H1 (cell line): Measurements from ENCODE around the gene NOB1. TPM values are rescaled to one million over a fixed set of nuclear protein-coding genes. Genes with fewer than 3 reads are reported as not detected.

Experiments
- CTCF ChIA-PET: fragments of 300-600 bp; sonication (Branson Sonifier 250); formaldehyde crosslinking; loops from one replicate; lab custom pipeline; 2021; ENCODE audit not compliant: partially characterized antibody; lab: Charles Lee
- POLR2A ChIA-PET: fragments of 300-600 bp; sonication (Branson Sonifier 250); formaldehyde crosslinking; loops from one replicate; lab custom pipeline; 2021; ENCODE audit warnings: inconsistent platforms; ENCODE audit not compliant: partially characterized antibody; lab: Charles Lee
- DNase-seq, 2 experiments: peaks; one replicate each; pipeline versions ENCODE4 v3.0.0 to v3.0.0-alpha.2; 2010 to 2022; ENCODE audit warnings: low spot score in 2 of 2, low read depth in 1 of 2, mixed read lengths in 1 of 2
- FAIRE-seq: peaks from 2 replicates; lab custom pipeline; 2011; peaks lifted over from hg19 to GRCh38; lab: Jason Lieb, UNC
- H2AFZ ChIP-seq: 2 replicates; pipeline ENCODE4 v1.8.1; 2012; ENCODE audit warnings: low read length, inconsistent platforms
- H2AK5ac ChIP-seq: 2 replicates; pipeline ENCODE4 v1.6.1; 2013; ENCODE audit warnings: low read depth, low read length
- H2BK120ac ChIP-seq: replicated peaks from 2 replicates; pipeline ENCODE3; 2013; ENCODE audit warnings: low read depth, low read length, inconsistent platforms
- H2BK12ac ChIP-seq: 2 replicates; pipeline ENCODE4 v1.6.1; 2013; ENCODE audit warnings: low read depth, low read length
- H2BK15ac ChIP-seq: 2 replicates; pipeline ENCODE4 v1.6.1; 2013; ENCODE audit warnings: low read length
- H2BK20ac ChIP-seq: 2 replicates; pipeline ENCODE4 v1.6.1; 2013; ENCODE audit warnings: low read length
- H2BK5ac ChIP-seq: 2 replicates; pipeline ENCODE4 v1.6.1; 2013; ENCODE audit warnings: low read depth, low read length
- H3K14ac ChIP-seq: 2 replicates; pipeline ENCODE4 v1.6.1; 2013; ENCODE audit warnings: inconsistent platforms; ENCODE audit not compliant: insufficient read length
- H3K18ac ChIP-seq: 2 replicates; pipeline ENCODE4 v1.6.1; 2013; ENCODE audit warnings: low read length; ENCODE audit errors: extremely low read depth
- H3K23ac ChIP-seq: 2 replicates; pipeline ENCODE4 v1.6.1; 2013; ENCODE audit warnings: inconsistent platforms; ENCODE audit not compliant: insufficient read length
- H3K23me2 ChIP-seq: 2 replicates; pipeline ENCODE4 v1.6.1; 2013; ENCODE audit warnings: low read depth, low read length
- H3K27ac ChIP-seq: 2 replicates; pipeline ENCODE4 v1.6.1; 2011; ENCODE audit warnings: low read depth, low read length, inconsistent platforms
- H3K27me3 ChIP-seq, 4 experiments: replicated peaks in 1 of 4; 1 replicate in 1 of 4; 2 replicates in 3 of 4; pipeline versions ENCODE4 v1.6.1 to v1.8.1; 2011 to 2013; ENCODE audit warnings: low read length in 3 of 4, mild to moderate bottlenecking in 3 of 4, inconsistent platforms in 2 of 4, mixed read lengths in 2 of 4, moderate library complexity in 1 of 4; ENCODE audit not compliant: control insufficient read depth in 3 of 4, insufficient read depth in 3 of 4; ENCODE audit errors: extremely low read depth in 1 of 4
- H3K36me3 ChIP-seq, 4 experiments: 2 replicates each; pipeline versions ENCODE4 v1.6.1 to v1.8.1; 2011 to 2013; ENCODE audit warnings: mild to moderate bottlenecking in 4 of 4, low read length in 3 of 4, moderate library complexity in 2 of 4, control low read depth in 1 of 4, inconsistent platforms in 1 of 4; ENCODE audit not compliant: insufficient read depth in 4 of 4, control insufficient read depth in 2 of 4
- H3K4ac ChIP-seq: replicated peaks from 2 replicates; pipeline ENCODE3; 2013; ENCODE audit warnings: low read length, low read depth, mixed read lengths, inconsistent platforms; ENCODE audit not compliant: insufficient read length
- H3K4me1 ChIP-seq, 4 experiments: replicated peaks in 1 of 4; 1 replicate in 1 of 4; 2 replicates in 3 of 4; pipeline versions ENCODE4 v1.6.1 to v1.8.1; 2011 to 2013; ENCODE audit warnings: low read length in 3 of 4, inconsistent platforms in 2 of 4, mixed read lengths in 1 of 4; ENCODE audit not compliant: insufficient read depth in 4 of 4, control insufficient read depth in 3 of 4
- H3K4me2 ChIP-seq, 2 experiments: 2 replicates each; pipeline versions ENCODE4 v1.6.1 to v1.8.1; 2011 to 2013; ENCODE audit warnings: low read depth in 2 of 2, low read length in 2 of 2, control low read depth in 1 of 2, inconsistent platforms in 1 of 2, mild to moderate bottlenecking in 1 of 2; ENCODE audit not compliant: insufficient read depth in 1 of 2
- H3K4me3 ChIP-seq, 4 experiments: fragments of 200-600, 300-600 bp in 1 of 4; sonication (generic), shearing (Covaris generic), sonication (Bioruptor Twin) in 1 of 4; 2 replicates each; pipeline versions ENCODE4 v1.5.1 to v1.8.1; 2011 to 2016; ENCODE audit warnings: low read length in 4 of 4, low read depth in 3 of 4, control low read depth in 2 of 4, inconsistent platforms in 2 of 4, mild to moderate bottlenecking in 2 of 4, mixed read lengths in 1 of 4, moderate library complexity in 1 of 4; ENCODE audit not compliant: insufficient read depth in 2 of 4; ENCODE audit errors: extremely low read depth in 1 of 4
- H3K56ac ChIP-seq: replicated peaks from 2 replicates; pipeline ENCODE3; 2013; ENCODE audit warnings: low read depth, mild to moderate bottlenecking, mixed read lengths, low read length, inconsistent platforms; ENCODE audit not compliant: insufficient read length
- H3K79me1 ChIP-seq: 2 replicates; pipeline ENCODE4 v1.6.1; 2013; ENCODE audit warnings: low read depth, low read length, control low read depth
- H3K79me2 ChIP-seq, 2 experiments: 2 replicates each; pipeline versions ENCODE4 v1.6.1 to v1.8.1; 2012 to 2013; ENCODE audit warnings: low read length in 2 of 2, mild to moderate bottlenecking in 2 of 2, inconsistent platforms in 1 of 2; ENCODE audit not compliant: insufficient read depth in 2 of 2, control insufficient read depth in 1 of 2
- H3K9ac ChIP-seq, 4 experiments: replicated peaks in 1 of 4; 1 replicate in 1 of 4; 2 replicates in 3 of 4; pipeline versions ENCODE4 v1.6.1 to v1.8.1; 2011 to 2013; ENCODE audit warnings: low read depth in 3 of 4, low read length in 3 of 4, control low read depth in 2 of 4, mild to moderate bottlenecking in 2 of 4, moderate library complexity in 2 of 4, inconsistent platforms in 1 of 4; ENCODE audit errors: extremely low read depth in 1 of 4
- H3K9me3 ChIP-seq, 2 experiments: 2 replicates each; pipeline versions ENCODE4 v1.6.1 to v1.8.1; 2012 to 2013; ENCODE audit warnings: mild to moderate bottlenecking in 2 of 2, moderate library complexity in 2 of 2, control low read depth in 1 of 2, inconsistent platforms in 1 of 2, low read depth in 1 of 2, low read length in 1 of 2, mixed read lengths in 1 of 2; ENCODE audit not compliant: insufficient read depth in 2 of 2
- H4K20me1 ChIP-seq, 2 experiments: replicated peaks in 1 of 2; 2 replicates each; pipeline versions ENCODE3 to v1.8.1; 2011 to 2013; ENCODE audit warnings: inconsistent platforms in 2 of 2, low read length in 2 of 2, mild to moderate bottlenecking in 1 of 2; ENCODE audit not compliant: insufficient read depth in 2 of 2, control insufficient read depth in 1 of 2
- H4K5ac ChIP-seq: 2 replicates; pipeline ENCODE4 v1.6.1; 2013; ENCODE audit warnings: low read length, low read depth, mixed read lengths, inconsistent platforms; ENCODE audit not compliant: insufficient read length
- H4K8ac ChIP-seq: 2 replicates; pipeline ENCODE4 v1.8.0; 2013; ENCODE audit warnings: mild to moderate bottlenecking, moderate library complexity, low read length, inconsistent platforms; ENCODE audit not compliant: insufficient read depth; ENCODE audit errors: extremely low read depth
- H4K91ac ChIP-seq: replicated peaks from 2 replicates; pipeline ENCODE3; 2013; ENCODE audit warnings: low read length, mixed read lengths, inconsistent platforms; ENCODE audit not compliant: insufficient read length
- RAD21 ChIP-seq, 2 experiments: IDR thresholded peaks in 1 of 2; conservative IDR thresholded peaks in 1 of 2; 2 replicates each; pipeline ENCODE4 v1.6.1; 2011; ENCODE audit warnings: low read depth in 2 of 2, low read length in 2 of 2, improper control_type of control experiment in 1 of 2, inconsistent platforms in 1 of 2, mild to moderate bottlenecking in 1 of 2, moderate library complexity in 1 of 2
- SRF ChIP-seq: IDR thresholded peaks from 2 replicates; pipeline ENCODE4 v1.6.1; 2011; ENCODE audit warnings: mild to moderate bottlenecking, low read depth, low read length, moderate library complexity
- WGBS, 2 experiments: shearing (Covaris generic) in 1 of 2; methylation state at CpG; one replicate each; pipeline versions ENCODE4 v1.1.6 to v1.1.7; 2013 to 2015; ENCODE audit warnings: low lambda C conversion rate in 2 of 2, mixed read lengths in 2 of 2, inconsistent platforms in 1 of 2, low coverage in 1 of 2, missing lambda C conversion rate in 1 of 2; ENCODE audit not compliant: insufficient replicate concordance in 2 of 2, insufficient coverage in 1 of 2, insufficient read length in 1 of 2; ENCODE audit errors: extremely low coverage in 1 of 2, missing lambda C conversion rate in 1 of 2; 5-methylcytosine and 5-hydroxymethylcytosine counted together
- polyA plus RNA-seq, 7 experiments: library from polyadenylated mRNA; depleted of rRNA in 3 of 7; stranded (reverse) in 5 of 7; unstranded in 2 of 7; fragments of >200 nt in 5 of 7; fragments of 200-250 nt in 2 of 7; gene quantifications; 1 replicate in 5 of 7; 2 replicates in 1 of 7; 4 replicates in 1 of 7; pipeline versions ENCODE4 v1.2.1 to v1.2.3, GENCODE V29; 2011 to 2013; ENCODE audit warnings: missing spikeins in 2 of 7, mixed read lengths in 2 of 7
- total RNA-seq: library from RNA; stranded (reverse); fragmentation: NEBNext Ultra II Directional; extraction: Animal tissue kit (Norgen Biotek cat#: 25700); gene quantifications from 2 replicates; pipeline ENCODE4 v1.2.1, GENCODE V29; 2021

The NOB1 gene
- total and polyA plus RNA-seq, 2 of the 8 experiments (the other 6 are each of a cell fraction or from before 2014, with no cell fraction given): 88.2 to 108 TPM

DNA sequence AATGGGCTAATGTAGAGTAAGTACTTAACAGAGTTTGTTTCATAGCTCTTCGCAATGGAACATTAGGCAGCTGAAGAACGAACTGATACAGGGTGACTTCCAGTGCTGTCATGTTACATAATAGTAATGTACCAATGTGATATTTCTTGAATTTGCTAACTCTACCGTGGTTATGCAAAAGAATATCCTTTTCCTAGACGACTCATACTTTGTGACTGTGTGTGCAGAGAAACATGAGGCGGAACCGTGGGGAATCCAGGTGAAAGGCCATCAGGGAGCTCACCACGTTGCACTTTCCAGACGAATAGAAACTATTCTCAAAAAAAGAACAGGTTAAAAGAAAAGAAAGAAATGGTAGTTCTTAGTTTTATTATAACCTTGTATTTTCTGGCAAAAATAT, 13.2 kb downstream of the NOB1 start:
- no peak for FAIRE-seq
- H2AFZ ChIP-seq: no peak overlapping the region
- H4K8ac ChIP-seq: no peak overlapping the region
- peaks cover 0 to 24% of the 10 kb centered on the region in 2 experiments for H4K20me1 ChIP-seq
- no peak for DNase-seq
- no peak overlapping the region for H3K4me2 ChIP-seq
- no peak overlapping the region for H2BK20ac ChIP-seq
- H2AK5ac ChIP-seq: no peak overlapping the region
- no peak overlapping the region for H3K56ac ChIP-seq
- no peaks in the 10 kb centered on the region for H3K9me3 ChIP-seq
- TF ChIP-seq SRF (no peak), RAD21 (IDR thresholded peaks at IDR 0.05 in 1 of 2, conservative IDR thresholded peaks at IDR 0.05 in 1 of 2; ENCODE audit: low read depth in 2 of 2, low read length in 2 of 2) (no peak)
- no peaks in the 10 kb centered on the region for H3K27me3 ChIP-seq
- H4K91ac ChIP-seq: no peak overlapping the region
- CTCF ChIA-PET: interaction anchor here (0.6 to 0.7 kb wide), 2 partner anchors 12 to 41 kb away, joined by 3 read pairs; no protein-coding TSS in a partner anchor
- no peak overlapping the region for H2BK120ac ChIP-seq
- H3K27ac ChIP-seq: no peak overlapping the region
- H3K4me3 ChIP-seq: no peak overlapping the region
- peaks cover 39 to 60% (median 56%) of the 10 kb centered on the region in 4 experiments for H3K36me3 ChIP-seq
- H4K5ac ChIP-seq: no peak overlapping the region
- no peak overlapping the region for H3K18ac ChIP-seq
- H3K14ac ChIP-seq: no peak overlapping the region
- H3K9ac ChIP-seq: no peak overlapping the region
- H3K4me1 ChIP-seq: no peaks in the 10 kb centered on the region
- peaks cover 10% of the 10 kb centered on the region for H3K79me1 ChIP-seq
- WGBS, 2 experiments: 93% methylated on average over 8 of the region's 8 CpGs; no CpG with 5 or more reads in 1 of the 2 experiments
- no peak overlapping the region for H2BK15ac ChIP-seq
- POLR2A ChIA-PET: interaction anchor here (1.1 to 6.5 kb wide), 5 partner anchors 10 to 20 kb away, joined by 3 to 63 read pairs (median 7); partner anchors contain the start of genes NOB1 and NQO1
- no peak overlapping the region for H2BK5ac ChIP-seq
- H3K79me2 ChIP-seq: peaks cover 0 to 3% of the 10 kb centered on the region in 2 experiments; a peak in 1 of 4 replicates
- H3K4ac ChIP-seq: no peak overlapping the region
- no peaks in the 10 kb centered on the region for H3K23me2 ChIP-seq
- no peak overlapping the region for H2BK12ac ChIP-seq
- no peak overlapping the region for H3K23ac ChIP-seq
